Mucosa of rectum (tissue), 2 donors: ENCODE measurements around the gene ARCN1.
"Not testable (repeated sequence)": the region's sequence is repeated elsewhere in the genome, so short reads cannot be mapped to it uniquely, and the experiment has no call there.

Source experiments
- H3K27ac ChIP-seq, 2 donors: one replicate each; pipeline ENCODE4 v1.7.0; 2013; ENCODE audit warnings: inconsistent platforms in 2 of 2, low read depth in 2 of 2, low read length in 2 of 2
- H3K27me3 ChIP-seq, 2 donors: one replicate each; pipeline ENCODE4 v1.7.0; 2013; ENCODE audit warnings: low read length in 2 of 2; ENCODE audit not compliant: control insufficient read depth in 2 of 2, insufficient read depth in 2 of 2
- H3K36me3 ChIP-seq, 2 donors: one replicate each; pipeline ENCODE4 v1.7.0; 2013; ENCODE audit warnings: low read length in 2 of 2; ENCODE audit not compliant: control insufficient read depth in 2 of 2, insufficient read depth in 2 of 2
- H3K4me1 ChIP-seq, 2 donors: one replicate each; pipeline ENCODE4 v1.7.0; 2013; ENCODE audit warnings: low read length in 2 of 2, mild to moderate bottlenecking in 1 of 2; ENCODE audit not compliant: control insufficient read depth in 2 of 2, insufficient read depth in 2 of 2
- H3K4me3 ChIP-seq, 2 donors: one replicate each; pipeline ENCODE4 v1.7.0; 2013; ENCODE audit warnings: low read length in 2 of 2
- H3K9ac ChIP-seq, 2 donors: one replicate each; pipeline ENCODE4 v1.7.0; 2013; ENCODE audit warnings: low read length in 2 of 2, low read depth in 1 of 2, mild to moderate bottlenecking in 1 of 2
- H3K9me3 ChIP-seq, 2 donors: one replicate each; pipeline ENCODE4 v1.7.0; 2013; ENCODE audit warnings: low read length in 2 of 2; ENCODE audit not compliant: control insufficient read depth in 2 of 2
- donor health status: healthy.
- donor health status: Normal muscosa, but diverticular disease.

The ARCN1 gene

DNA sequence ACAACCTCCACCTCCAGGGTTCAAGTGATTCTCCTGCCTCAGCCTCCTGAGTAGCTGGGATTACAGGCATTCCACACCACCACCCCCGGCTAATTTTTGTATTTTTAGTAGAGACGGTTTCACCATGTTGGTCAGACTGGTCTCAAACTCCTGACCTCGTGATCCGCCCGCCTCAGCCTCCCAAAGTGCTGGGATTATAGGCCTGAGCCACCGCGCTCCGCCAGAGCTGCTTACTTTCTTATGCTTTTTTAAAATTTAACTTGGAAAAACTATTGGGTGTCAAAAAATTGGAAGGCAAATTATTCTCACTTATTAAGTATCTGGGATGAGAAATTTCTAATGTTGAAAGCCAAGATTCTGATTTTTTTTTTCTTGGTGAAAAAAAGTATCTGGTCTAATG lies 31.5 kb downstream of the ARCN1 start:
- H3K4me1 ChIP-seq: peaks cover 14 to 29% of the 10 kb centered on the region in 2 donors
- peaks cover 2 to 11% of the 10 kb centered on the region in 2 donors for H3K27me3 ChIP-seq
- peaks cover 25 to 29% of the 10 kb centered on the region in 2 donors for H3K36me3 ChIP-seq
- not testable (repeated sequence) for H3K9me3 ChIP-seq, H3K9ac ChIP-seq, H3K4me3 ChIP-seq
- peak overlapping the region in 1 of 2 donors; percentile 71 for H3K27ac ChIP-seq

DNA sequence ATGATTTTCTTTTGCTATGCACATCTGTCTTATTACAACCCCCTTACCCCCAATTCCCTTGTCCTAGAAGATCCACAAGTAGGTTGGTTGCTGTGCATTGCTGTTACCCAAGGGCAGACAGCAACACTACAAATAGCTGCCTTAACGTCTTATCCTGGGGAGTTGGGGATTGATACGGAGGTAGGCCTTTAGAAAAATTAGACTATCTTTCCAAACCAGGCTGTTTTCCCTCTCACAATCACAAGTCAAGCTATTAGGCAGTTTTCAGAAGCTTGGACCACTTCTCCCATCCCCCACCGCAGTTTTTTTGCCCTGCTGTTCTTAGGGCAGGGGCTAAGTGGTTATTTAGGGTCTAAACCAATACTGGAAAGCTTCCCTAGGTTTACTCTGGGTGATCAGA lies 32.4 kb downstream of the ARCN1 start:
- Histone ChIP-seq H3K9ac (no peak overlapping the region), H3K9me3 (no peaks in the 10 kb centered on the region), H3K27me3 (peaks cover 8 to 18% of the 10 kb centered on the region in 2 donors), H3K4me3 (no peak overlapping the region), H3K27ac (peak overlapping the region; percentile 71 to 75), H3K36me3 (peaks cover 25 to 26% of the 10 kb centered on the region in 2 donors), H3K4me1 (peaks cover 22 to 37% of the 10 kb centered on the region in 2 donors)

DNA sequence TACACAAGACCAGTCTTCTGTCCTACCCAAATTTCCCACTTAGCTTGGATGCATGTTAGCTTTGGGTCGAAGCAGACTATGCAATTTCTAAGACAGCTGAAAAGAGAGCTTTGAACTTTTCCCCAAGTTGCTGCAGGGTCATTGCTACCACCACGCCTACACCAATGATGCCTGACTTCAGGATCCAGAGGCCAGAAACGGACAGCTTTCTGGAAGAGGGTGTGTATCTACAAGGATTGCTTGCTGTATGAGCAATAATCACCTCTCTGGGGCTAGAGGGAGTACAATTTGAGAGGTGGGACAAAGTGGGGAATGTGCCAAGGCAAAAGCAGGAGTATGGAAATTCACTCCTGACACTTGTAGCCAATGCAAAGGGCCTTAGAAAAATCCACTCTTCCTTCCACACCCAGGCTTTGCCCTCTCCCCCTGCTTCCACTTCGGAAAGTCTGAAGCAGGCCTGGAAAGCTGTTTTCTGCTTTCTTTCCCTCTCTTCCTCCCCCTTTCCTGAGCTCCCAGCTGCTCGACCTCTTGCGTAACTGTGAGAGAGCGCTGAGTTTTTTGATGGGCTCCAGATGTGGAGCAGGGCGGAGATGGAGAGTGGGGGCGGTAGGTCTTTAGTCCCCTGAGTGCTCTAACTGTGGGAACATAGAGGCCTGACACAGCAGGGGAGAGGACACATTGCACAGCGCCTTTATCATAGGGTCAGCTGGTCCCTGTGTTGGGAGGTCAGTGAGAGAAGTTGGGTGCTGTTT lies 33.1 kb downstream of the ARCN1 start:
- Histone ChIP-seq H3K9ac (peak overlapping the region in 1 of 2 donors; percentile 19), H3K27ac (peak overlapping the region; percentile 75 to 78), H3K4me1 (peaks cover 28 to 40% of the 10 kb centered on the region in 2 donors), H3K36me3 (peaks cover 18 to 19% of the 10 kb centered on the region in 2 donors), H3K4me3 (peak overlapping the region in 1 of 2 donors; percentile 31), H3K27me3 (peaks cover 8 to 21% of the 10 kb centered on the region in 2 donors), H3K9me3 (no peaks in the 10 kb centered on the region)

DNA sequence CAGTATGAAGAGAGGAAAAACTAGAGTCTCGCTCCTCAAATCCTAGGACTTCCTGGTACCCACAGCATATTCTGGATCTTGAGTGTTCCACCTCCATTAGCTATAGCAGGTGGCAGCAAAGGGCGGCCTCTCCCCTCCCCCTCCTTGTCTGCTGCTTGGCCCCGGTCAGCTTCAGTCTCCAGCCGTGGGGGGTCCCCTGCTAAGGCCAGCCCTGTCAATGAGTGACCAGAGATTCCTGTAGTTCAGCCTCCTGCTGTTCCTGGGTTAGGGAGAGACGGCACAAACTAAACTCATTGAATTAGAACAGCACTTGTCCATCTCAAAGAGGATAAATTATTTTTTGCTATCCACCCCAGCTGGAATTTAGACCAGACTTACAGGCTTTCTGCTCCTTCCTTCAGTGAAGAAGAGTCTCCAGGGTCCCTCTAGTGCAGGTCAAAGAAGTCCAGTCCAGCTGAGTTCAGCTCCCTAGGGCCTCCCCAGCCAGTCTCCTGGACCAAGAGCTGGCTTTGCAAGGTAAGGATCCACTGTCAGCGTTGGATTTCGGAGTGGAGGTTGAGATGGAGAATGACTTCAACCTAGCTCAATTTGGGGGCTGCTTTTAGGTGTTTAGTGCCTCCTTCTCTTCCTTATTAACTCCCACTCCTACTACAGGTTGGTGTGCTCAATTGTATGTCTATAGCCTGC lies 34.1 kb downstream of the ARCN1 start:
- peak overlapping the region; percentile 74 to 78 for H3K27ac ChIP-seq
- peaks cover 12% of the 10 kb centered on the region in 2 donors for H3K36me3 ChIP-seq
- H3K4me1 ChIP-seq: peaks cover 32 to 44% of the 10 kb centered on the region in 2 donors
- peaks cover 11 to 24% of the 10 kb centered on the region in 2 donors for H3K27me3 ChIP-seq
- no peaks in the 10 kb centered on the region for H3K9me3 ChIP-seq
- no peak overlapping the region for H3K4me3 ChIP-seq
- peak overlapping the region in 1 of 2 donors; percentile 6 for H3K9ac ChIP-seq

DNA sequence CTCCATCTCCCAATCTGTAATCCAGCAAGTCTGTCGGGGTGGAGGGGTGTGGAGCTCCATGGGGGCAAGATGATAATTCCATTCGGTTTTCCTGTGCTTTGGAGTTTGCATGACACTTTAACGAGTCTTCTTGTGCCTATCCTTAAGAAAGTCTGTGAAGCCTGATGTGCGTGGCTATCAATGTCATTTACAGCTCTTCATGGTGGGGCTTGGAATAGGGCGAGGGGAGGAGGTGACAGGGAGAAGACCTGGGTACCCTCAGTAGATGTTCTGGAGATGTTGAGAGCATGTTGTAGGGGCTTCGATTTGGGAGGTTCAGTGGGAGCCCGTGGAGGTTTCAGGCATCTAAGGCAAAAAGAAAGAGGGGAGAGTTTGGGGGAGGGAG lies 34.6 kb downstream of the ARCN1 start:
- H3K4me1 ChIP-seq: peaks cover 32 to 44% of the 10 kb centered on the region in 2 donors
- H3K4me3 ChIP-seq: no peak overlapping the region
- no peaks in the 10 kb centered on the region for H3K9me3 ChIP-seq
- peaks cover 7% of the 10 kb centered on the region in 2 donors for H3K36me3 ChIP-seq
- peaks cover 11 to 24% of the 10 kb centered on the region in 2 donors for H3K27me3 ChIP-seq
- peak overlapping the region; percentile 74 to 78 for H3K27ac ChIP-seq
- no peak overlapping the region for H3K9ac ChIP-seq

DNA sequence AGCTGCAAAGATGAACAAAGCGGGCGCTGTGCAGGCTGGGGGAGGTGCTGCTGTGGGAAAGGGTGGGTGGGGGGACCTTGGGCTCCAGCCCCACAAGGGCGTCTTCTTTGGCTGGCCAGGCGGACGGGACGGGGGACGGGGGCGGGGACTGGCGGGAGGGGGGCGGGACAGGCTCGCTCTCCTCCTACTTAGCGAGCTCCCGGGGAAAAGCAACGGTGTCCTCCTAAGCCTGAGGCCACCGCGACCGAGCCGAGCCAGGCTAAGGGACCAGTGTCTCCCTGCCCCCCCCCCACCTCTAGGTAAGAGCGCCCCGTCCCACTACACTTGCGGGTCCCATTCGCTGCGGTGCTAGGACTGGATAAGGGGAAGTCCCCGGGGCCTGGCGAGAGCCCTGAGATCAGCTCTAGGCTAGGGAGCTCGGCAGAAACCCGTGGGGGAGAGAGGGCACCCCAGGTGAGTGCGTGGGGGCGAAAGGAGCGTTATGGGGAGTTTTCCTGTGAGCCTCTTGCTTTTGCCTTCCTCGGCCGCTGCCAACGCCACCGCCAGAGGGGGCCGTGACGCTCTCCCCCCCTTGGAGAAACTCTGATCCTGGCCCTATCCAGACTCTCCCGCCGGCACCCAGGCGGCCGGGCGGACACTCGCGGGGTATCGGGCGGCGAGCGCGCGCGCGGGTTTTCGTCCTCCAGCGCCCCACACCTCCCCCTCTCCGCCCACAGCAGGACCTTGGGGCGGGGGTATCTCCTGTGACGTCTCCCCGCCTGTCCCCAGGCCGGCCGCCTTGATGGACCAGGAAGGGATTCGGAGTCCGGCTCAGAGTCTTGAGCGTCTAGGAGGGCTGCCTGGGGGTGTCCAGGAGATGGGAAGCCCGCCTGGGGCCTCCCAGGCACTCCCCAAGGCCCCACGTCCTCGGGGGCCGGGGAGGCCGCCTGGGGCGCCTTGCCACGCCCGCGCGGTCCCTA lies 35.5 kb downstream of the ARCN1 start, which contains the start of gene PHLDB1:
Gene PHLDB1 (plus strand): TSS at position 215 of the 959 bp plus-strand sequence. CDS start 6,222 bp downstream, outside the sequence.
- H3K4me3 ChIP-seq: peak within 1 kb of the TSS; percentile 69 to 72
- H3K9ac ChIP-seq: peak within 1 kb of the TSS; percentile 70 to 76
- no peaks in the 10 kb centered on the region for H3K36me3 ChIP-seq
- peaks cover 13 to 24% of the 10 kb centered on the region in 2 donors for H3K27me3 ChIP-seq
- H3K27ac ChIP-seq: peak within 1 kb of the TSS; percentile 82 to 89
- peaks cover 35 to 47% of the 10 kb centered on the region in 2 donors for H3K4me1 ChIP-seq
- H3K9me3 ChIP-seq: no peaks in the 10 kb centered on the region

DNA sequence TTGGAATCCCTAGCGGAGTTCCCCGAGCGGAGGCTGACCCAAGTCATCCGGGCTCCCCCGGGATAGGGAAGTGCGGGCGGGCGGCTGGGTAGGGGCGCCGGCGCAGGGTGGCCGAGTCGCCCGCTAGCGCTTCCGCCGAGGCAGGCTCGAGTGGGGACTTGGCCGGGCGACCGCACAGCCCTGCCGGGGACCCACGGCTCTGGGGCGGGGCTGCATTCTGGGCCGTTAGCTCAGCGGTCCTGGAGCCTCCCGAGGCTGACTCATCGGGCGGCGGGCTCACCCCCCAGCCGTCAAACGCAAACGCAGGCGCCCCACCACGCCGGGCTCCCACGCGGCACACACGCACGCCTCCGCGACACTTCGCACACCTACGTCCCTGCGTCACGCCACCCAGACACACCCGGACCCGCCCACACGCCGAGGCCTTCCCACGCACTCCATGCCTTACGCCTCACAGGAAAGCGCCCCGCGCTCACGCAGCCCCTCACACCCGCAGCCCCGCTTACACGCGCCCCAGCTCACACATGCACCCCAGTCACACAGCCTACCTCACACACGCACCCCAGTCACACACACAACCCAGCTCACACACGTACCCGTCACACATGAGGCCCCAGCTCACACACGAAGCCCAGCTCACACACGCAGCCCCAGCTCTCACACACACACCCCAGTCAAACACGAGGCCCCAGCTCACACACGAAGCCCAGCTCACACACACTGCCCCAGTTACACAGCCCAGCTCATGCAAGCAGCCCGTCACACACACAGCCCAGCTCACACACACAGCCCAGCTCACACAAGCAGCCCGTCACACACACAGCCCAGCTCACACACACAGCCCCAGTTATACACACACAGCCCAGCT lies 36.4 kb downstream of the ARCN1 start:
- no peaks in the 10 kb centered on the region for H3K9me3 ChIP-seq
- H3K4me3 ChIP-seq: peak overlapping the region; percentile 69 to 72
- H3K36me3 ChIP-seq: no peaks in the 10 kb centered on the region
- peaks cover 36 to 47% of the 10 kb centered on the region in 2 donors for H3K4me1 ChIP-seq
- H3K27me3 ChIP-seq: peaks cover 14 to 24% of the 10 kb centered on the region in 2 donors
- H3K9ac ChIP-seq: peak overlapping the region; percentile 41 to 76
- H3K27ac ChIP-seq: peak overlapping the region; percentile 82 to 89

DNA sequence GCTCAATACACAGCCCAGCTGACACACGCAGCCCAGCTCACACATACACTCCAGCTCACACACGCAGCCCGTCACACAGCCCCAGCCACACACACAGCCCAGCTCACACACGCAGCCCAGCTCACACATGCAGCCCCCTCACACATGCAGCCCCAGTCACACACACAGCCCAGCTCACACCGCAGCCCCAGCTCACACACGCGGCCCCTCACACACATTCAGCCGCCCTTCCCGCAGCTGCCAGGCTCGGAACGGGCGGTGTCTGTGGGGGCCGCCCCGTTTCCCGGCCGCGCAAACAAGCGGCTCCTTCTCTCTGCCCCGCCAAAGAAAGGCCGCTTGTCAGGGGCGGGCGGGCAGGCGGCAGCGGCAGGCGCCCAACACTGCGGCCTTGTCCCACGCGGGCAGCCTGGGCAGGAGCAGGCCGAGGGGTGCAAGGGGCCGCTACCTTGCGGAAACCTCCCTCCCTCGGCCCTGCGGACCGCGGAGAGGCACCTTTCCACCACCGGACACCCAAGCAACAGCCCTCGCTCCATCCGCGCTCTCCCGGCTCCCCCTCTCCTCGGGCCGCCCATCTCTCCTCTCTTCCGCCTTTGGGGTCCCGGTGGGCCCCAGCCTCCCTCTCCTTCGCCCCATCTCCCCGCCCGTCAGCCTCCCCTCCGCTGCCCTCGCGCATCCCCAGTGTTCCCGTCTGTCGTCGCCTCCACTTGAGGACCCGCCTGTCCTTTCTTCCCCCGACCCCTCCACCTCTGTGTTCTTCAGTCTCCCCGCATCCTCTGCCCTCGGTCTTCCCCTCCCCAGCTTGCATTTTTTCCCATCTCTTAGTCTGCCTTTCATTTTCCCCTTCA lies 37.4 kb downstream of the ARCN1 start:
- Histone ChIP-seq H3K27me3 (peaks cover 14 to 24% of the 10 kb centered on the region in 2 donors), H3K36me3 (peaks cover 0 to 4% of the 10 kb centered on the region in 2 donors), H3K27ac (peak overlapping the region; percentile 82 to 89), H3K9ac (peak overlapping the region; percentile 5 to 32), H3K9me3 (no peaks in the 10 kb centered on the region), H3K4me1 (peaks cover 35 to 42% of the 10 kb centered on the region in 2 donors), H3K4me3 (peak overlapping the region; percentile 69 to 72)
